Bronchial epithelial cell (primary cell): Measurements from ENCODE around the gene HSD3B2. TPM values are rescaled to one million over a fixed set of nuclear protein-coding genes. Genes with fewer than 3 reads are reported as not detected.

Experiments
- DNase-seq: peaks from one replicate; pipeline ENCODE4 v3.0.0-alpha.2; 2010; ENCODE audit warnings: low read depth
- FAIRE-seq: peaks from 2 replicates; lab custom pipeline; 2011; peaks lifted over from hg19 to GRCh38; lab: Jason Lieb, UNC
- H3K27me3 ChIP-seq: 2 replicates; pipeline ENCODE4 v1.5.1; 2011; ENCODE audit warnings: low read length; ENCODE audit not compliant: control insufficient read depth, insufficient read depth
- H3K36me3 ChIP-seq: 2 replicates; pipeline ENCODE4 v1.5.1; 2011; ENCODE audit warnings: low read length; ENCODE audit not compliant: control insufficient read depth, insufficient read depth
- H3K4me3 ChIP-seq: 2 replicates; pipeline ENCODE4 v1.5.1; 2011; ENCODE audit warnings: mild to moderate bottlenecking, low read depth, low read length, control low read depth
- total RNA-seq: library from RNA; depleted of rRNA; stranded (reverse); fragments of >200 nt; gene quantifications from 2 replicates; pipeline ENCODE4 v1.2.1, GENCODE V29; 2014
- TF ChIP-seq, protein P1 (sequence below): IDR thresholded peaks from 2 replicates; pipeline ENCODE4 v1.5.1; 2011; ENCODE audit warnings: mild to moderate bottlenecking, moderate library complexity, low read length, control low read depth, inconsistent platforms; ENCODE audit not compliant: insufficient read depth, severe bottlenecking

Gene HSD3B2
- total RNA-seq, 1 donor from 2014 or later = not detected

DNA sequence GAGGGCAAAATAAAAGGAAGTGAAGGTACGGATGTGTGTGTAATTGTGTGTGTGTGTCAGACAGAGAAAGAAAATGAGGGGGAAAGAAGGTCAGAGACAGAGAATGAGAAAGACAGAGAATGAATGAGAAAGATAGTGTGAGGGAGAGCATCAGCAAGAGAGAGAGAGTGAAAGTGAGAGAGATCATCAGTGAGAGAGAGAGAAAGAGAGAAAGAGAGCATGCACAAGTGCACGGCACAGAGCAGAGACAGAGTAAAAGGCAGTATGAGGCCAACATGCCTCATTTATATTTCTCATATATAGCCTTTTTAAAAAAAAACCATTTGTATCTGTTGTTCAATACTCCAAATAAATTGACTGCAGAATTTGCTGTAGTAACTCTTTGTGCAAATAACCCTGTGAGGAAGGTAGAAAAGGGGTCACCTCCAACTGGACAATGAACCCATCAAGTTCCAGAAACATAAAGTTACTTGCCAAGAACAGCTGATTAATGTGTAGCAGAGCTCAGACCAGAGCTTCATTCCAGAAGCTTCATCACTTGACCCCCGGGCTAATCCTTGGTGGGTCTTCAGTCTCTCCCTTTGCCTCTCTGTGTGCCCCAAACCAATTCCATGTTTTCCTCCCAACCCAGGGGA is 1.2 kb downstream of the HSD3B2 start:
- Histone ChIP-seq H3K4me3 (no peak overlapping the region), H3K27me3 (peaks cover 4% of the 10 kb centered on the region), H3K36me3 (no peaks in the 10 kb centered on the region)
- TF ChIP-seq, protein P1, sequence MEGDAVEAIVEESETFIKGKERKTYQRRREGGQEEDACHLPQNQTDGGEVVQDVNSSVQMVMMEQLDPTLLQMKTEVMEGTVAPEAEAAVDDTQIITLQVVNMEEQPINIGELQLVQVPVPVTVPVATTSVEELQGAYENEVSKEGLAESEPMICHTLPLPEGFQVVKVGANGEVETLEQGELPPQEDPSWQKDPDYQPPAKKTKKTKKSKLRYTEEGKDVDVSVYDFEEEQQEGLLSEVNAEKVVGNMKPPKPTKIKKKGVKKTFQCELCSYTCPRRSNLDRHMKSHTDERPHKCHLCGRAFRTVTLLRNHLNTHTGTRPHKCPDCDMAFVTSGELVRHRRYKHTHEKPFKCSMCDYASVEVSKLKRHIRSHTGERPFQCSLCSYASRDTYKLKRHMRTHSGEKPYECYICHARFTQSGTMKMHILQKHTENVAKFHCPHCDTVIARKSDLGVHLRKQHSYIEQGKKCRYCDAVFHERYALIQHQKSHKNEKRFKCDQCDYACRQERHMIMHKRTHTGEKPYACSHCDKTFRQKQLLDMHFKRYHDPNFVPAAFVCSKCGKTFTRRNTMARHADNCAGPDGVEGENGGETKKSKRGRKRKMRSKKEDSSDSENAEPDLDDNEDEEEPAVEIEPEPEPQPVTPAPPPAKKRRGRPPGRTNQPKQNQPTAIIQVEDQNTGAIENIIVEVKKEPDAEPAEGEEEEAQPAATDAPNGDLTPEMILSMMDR = no peak
- DNase-seq (no peak), FAIRE-seq (no peak)

DNA sequence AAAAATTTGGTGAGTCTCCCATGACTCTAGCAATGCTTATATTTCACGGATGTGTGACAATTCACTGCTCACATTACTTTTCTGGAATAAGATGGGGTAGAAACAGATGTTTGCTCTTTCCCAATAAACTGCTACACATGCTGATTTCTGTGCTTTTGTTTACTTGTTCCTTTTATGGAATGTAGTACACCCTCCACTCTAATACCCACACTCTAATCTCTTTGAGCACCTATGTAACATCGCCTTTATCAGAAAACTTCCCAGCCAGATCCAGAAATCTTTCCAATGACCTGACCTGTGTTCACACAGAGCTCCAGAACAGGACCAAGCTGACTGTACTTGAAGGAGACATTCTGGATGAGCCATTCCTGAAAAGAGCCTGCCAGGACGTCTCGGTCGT is 4.2 kb downstream of the HSD3B2 start:
- no peak for FAIRE-seq
- peaks cover 1% of the 10 kb centered on the region for H3K27me3 ChIP-seq
- no peaks in the 10 kb centered on the region for H3K36me3 ChIP-seq
- TF ChIP-seq, protein P1 = no peak
- DNase-seq = no peak
- no peak overlapping the region for H3K4me3 ChIP-seq

DNA sequence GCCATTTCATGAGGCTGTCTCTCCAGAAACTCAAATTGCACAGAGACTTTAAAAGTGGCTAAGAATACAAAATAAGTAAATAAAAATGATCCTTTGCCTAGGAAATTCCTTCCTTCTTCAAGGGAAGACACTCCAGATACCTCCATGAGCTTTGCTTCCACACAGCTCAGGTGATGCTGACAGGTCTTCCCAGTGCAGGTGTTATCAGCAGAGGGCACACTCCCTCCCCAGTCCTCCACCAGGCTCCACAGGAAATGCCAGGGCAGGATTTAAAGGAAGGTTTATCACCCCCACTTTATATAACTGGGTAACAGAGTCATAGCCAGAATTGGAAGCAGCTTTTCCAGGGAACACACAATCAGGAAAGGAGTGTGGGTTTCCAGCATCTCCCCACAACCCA is 5.7 kb downstream of the HSD3B2 start:
- H3K4me3 ChIP-seq = no peak overlapping the region
- FAIRE-seq (no peak), DNase-seq (no peak)
- peaks cover 1% of the 10 kb centered on the region for H3K27me3 ChIP-seq
- TF ChIP-seq, protein P1 = no peak
- no peaks in the 10 kb centered on the region for H3K36me3 ChIP-seq

DNA sequence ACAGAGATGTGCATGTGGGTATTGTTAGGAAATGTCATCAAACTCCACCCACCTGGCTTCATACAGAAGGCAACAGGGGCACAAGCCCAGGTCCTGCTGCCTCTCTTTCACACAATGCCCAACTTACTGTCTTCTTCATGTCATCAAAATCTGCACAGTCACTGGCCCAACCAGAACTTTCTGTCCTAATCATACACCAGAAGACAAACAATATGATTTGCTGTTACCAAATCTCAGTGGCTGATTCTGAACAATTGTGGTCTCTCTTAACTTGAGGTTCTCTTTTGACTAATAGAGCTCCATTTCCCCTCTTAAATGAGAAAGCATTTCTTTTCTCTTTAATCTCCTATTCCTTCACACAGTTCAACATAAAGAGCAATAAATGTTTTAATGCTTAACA is 7.7 kb downstream of the HSD3B2 start:
- H3K27me3 ChIP-seq = peaks cover 1% of the 10 kb centered on the region
- TF ChIP-seq, protein P1 = no peak
- H3K36me3 ChIP-seq = no peaks in the 10 kb centered on the region
- no peak overlapping the region for H3K4me3 ChIP-seq
- FAIRE-seq (no peak), DNase-seq (no peak)

DNA sequence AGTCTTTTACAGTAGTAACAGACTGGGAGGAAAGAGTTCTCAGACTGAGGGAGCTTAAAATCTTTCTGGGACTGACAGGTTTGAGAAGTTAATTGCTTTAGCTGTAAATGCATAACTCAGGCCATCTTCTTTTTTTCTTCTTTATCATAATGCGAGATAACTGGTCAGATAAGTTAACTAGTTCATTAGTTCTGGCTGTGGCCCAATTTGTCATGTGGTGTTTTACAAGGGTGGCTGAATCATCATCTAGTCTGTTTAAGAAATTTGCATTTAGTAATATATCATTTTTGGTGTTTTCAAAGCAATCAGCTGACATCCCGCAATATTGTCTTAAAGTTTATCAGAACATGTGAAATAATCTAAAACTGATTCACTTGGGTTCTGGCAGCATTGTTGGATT is 14.0 kb downstream of the HSD3B2 start:
- FAIRE-seq = no peak
- Histone ChIP-seq H3K4me3 (no peak overlapping the region), H3K36me3 (no peaks in the 10 kb centered on the region), H3K27me3 (peaks cover 3% of the 10 kb centered on the region)
- DNase-seq = peak; percentile 10
- TF ChIP-seq, protein P1 = no peak

DNA sequence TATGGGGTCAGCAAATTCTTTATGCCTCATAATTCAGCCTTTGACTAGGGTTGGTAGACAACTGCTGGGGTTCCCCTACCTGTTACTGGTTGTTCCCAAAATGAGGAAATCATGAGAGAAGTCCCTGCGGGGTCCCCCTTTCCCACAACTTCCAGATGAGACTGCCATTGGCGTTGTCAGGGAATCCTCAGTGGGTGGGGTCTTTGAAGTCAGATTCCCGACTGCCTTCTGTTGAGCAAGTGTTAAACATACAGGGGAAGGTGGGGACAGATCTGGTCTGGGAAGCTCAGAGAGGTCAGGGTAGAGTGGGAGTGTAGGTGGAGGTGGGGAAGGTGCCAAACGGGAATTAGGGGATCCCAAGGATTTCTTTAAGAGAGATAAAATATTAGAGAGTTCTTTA is 14.7 kb downstream of the HSD3B2 start:
- TF ChIP-seq, protein P1 = no peak

More for the DNA sequence above, 14.7 kb downstream of the HSD3B2 start:
- DNase-seq (no peak), FAIRE-seq (no peak)
- H3K4me3 ChIP-seq = no peak overlapping the region
- H3K36me3 ChIP-seq = no peaks in the 10 kb centered on the region
- peaks cover 3% of the 10 kb centered on the region for H3K27me3 ChIP-seq
